GM12873 (cell line): ENCODE results near the gene ERC2.

Source experiments
- TF ChIP-seq, protein P1 (sequence below): IDR thresholded peaks from 2 replicates; pipeline ENCODE4 v1.5.1; 2012; ENCODE audit warnings: low read depth, mild to moderate bottlenecking, moderate library complexity, low read length, control low read depth; ENCODE audit not compliant: insufficient read depth; ENCODE audit errors: missing control alignments

ERC2 gene

GRCh38 chr3:55621648-55622047 is 846.6 kb downstream of the ERC2 start:
- TF ChIP-seq, protein P1, sequence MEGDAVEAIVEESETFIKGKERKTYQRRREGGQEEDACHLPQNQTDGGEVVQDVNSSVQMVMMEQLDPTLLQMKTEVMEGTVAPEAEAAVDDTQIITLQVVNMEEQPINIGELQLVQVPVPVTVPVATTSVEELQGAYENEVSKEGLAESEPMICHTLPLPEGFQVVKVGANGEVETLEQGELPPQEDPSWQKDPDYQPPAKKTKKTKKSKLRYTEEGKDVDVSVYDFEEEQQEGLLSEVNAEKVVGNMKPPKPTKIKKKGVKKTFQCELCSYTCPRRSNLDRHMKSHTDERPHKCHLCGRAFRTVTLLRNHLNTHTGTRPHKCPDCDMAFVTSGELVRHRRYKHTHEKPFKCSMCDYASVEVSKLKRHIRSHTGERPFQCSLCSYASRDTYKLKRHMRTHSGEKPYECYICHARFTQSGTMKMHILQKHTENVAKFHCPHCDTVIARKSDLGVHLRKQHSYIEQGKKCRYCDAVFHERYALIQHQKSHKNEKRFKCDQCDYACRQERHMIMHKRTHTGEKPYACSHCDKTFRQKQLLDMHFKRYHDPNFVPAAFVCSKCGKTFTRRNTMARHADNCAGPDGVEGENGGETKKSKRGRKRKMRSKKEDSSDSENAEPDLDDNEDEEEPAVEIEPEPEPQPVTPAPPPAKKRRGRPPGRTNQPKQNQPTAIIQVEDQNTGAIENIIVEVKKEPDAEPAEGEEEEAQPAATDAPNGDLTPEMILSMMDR = no peak

DNA sequence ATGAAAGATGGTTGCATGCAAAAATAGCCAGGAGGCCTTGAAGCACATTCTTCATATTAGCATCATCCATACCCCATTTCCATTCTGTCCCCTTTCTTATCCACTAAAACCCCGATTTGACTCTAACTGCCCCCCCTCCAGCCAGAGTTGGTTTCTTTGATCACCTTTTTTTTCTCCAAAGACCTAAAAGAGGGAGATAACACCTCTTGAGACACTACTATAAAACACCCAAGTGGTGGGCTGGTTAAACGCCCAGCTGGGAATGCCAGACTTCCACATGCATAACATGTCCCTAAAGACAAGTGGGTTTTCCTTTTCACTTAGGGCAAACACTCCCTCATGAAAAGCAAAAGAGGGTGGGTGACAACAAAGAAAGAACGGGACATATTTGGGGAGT is 847.2 kb downstream of the ERC2 start:
- TF ChIP-seq, protein P1 = no peak

- TF ChIP-seq, protein P1 = no peak
These were observed 847.8 kb downstream of the ERC2 start for GRCh38 chr3:55620351-55621025.

- TF ChIP-seq, protein P1 = no peak
These were observed 849.0 kb downstream of the ERC2 start for GRCh38 chr3:55619046-55619808.

- TF ChIP-seq, protein P1 = no peak
These were observed 850.9 kb downstream of the ERC2 start for GRCh38 chr3:55617385-55617784.

DNA sequence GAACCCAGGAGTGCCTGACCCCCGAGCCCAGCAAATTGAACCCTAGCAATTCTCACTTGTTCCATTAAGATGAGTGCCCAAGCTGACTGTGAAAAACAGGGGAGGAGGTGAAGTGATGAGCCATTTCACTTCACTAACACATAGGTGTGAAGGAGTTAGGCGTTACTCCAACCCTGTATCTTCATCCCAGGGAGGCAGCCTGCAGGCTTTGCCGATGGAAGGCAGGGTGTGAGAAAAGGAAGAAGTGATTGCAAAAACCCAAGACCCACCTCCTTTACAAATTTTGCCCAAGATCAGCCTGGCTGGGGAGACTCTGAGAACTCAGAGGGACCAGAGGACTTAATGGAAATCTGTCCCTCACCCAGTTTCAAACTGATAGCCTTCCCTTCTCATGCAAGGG is 851.5 kb downstream of the ERC2 start:
- TF ChIP-seq, protein P1 = no peak

DNA sequence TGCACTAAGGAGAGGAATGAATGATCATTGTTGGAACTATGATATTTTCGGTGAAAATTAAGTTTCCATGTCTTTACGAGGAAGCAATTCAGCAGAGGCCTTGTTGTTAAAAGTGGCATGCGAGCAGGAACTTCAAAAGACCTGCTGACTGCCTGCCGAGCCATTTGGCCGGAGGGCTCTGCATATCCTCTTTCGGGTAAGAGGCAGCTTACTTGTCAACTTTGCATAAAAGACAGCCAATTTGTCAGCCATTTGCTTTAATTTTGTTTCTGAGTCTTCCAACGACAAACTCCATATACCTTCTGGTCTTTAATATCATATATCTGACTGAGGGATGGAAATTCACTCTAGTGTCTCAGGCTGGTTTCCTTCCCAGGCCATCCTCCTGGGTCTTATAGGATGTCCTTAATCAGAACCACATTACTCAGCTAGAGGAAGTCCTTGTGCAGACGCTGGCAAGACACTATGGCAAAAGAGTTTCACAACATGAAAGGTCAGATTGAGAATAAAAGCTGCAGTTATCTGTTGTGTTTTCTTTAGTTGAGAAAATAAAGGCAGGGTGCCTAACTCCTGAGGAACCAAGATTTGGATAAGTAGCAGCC is 852.5 kb downstream of the ERC2 start:
- TF ChIP-seq, protein P1 = no peak
